GM12874 (cell line): ENCODE measurements around the gene MED26.

Experiments used
- CTCF ChIP-seq: IDR thresholded peaks from 2 replicates; pipeline ENCODE4 v1.5.1; 2011; ENCODE audit warnings: low read depth, mild to moderate bottlenecking, control low read depth, low read length, moderate library complexity; ENCODE audit not compliant: insufficient read depth

Gene MED26

GRCh38 chr19:16593181-16593580 is 34.8 kb downstream of the MED26 start:
- no peak for TF ChIP-seq CTCF

- TF ChIP-seq CTCF = no peak
Measured at GRCh38 chr19:16591803-16592556, 36.0 kb downstream of the MED26 start.

- no peak for TF ChIP-seq CTCF
Measured at GRCh38 chr19:16590876-16591802, 36.9 kb downstream of the MED26 start.

- no peak for TF ChIP-seq CTCF
Measured at GRCh38 chr19:16589917-16590316, 38.1 kb downstream of the MED26 start.

GRCh38 chr19:16588824-16589577 is 39.0 kb downstream of the MED26 start:
- TF ChIP-seq CTCF = no peak

- no peak for TF ChIP-seq CTCF
Measured at GRCh38 chr19:16587833-16588823, 39.9 kb downstream of the MED26 start.
